ENCODE measurements around the gene ATP13A3.

- TF ChIP-seq GATA2 (IDR thresholded peaks at IDR 0.05; ENCODE audit: low read depth, low read length): no peak
- no peak for TF ChIP-seq GATA3 (IDR thresholded peaks at IDR 0.05; ENCODE audit: low read depth, low read length)
Observed at GRCh38 chr3:194503081-194503531, 16.3 kb upstream of the ATP13A3 start.

Data from SH-SY5Y (cell line).